Skeletal muscle cell (primary cell): Measurements from ENCODE around the gene CALN1.
A peak's percentile ranks its signal among the peaks of the same experiment; 100 is the strongest.
"Not testable (repeated sequence)": the region's sequence is repeated elsewhere in the genome, so short reads cannot be mapped to it uniquely, and the experiment has no call there.

Experiments
- DNase-seq: peaks from one replicate; pipeline ENCODE4 v3.0.0-alpha.2; 2010; ENCODE audit warnings: low read depth
- H3K4me3 ChIP-seq: 2 replicates; pipeline ENCODE4 v1.5.1; 2011; ENCODE audit warnings: low read depth, mild to moderate bottlenecking, control low read depth, low read length, moderate library complexity

Gene CALN1

GRCh38 chr7:71752171-71752935 is 659.8 kb downstream of the CALN1 start:
- H3K4me3 ChIP-seq, result no peak overlapping the region
- DNase-seq, result no peak

DNA sequence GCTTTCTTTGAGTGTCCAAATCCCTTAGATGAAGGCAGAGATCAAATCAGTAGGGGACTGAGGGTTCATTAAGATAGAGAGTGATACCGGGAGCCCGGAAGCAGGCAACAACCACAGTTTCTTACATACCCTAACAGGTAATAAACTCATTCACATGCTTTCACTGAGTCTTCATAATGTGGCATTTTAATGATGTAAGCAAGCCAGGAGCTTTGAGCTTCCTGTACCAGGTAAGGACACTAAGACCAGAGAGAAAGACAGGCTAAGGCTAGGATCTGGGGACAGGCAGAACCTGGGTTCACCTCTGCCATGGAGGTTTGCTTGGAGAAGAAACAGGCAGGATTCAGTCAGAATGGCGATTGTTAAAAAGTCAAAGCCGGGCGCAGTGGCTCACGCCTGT is 661.8 kb downstream of the CALN1 start:
- H3K4me3 ChIP-seq, result no peak overlapping the region
- no peak for DNase-seq

- DNase-seq, result no peak
Measured at GRCh38 chr7:71746006-71746405, 666.1 kb downstream of the CALN1 start.

DNA sequence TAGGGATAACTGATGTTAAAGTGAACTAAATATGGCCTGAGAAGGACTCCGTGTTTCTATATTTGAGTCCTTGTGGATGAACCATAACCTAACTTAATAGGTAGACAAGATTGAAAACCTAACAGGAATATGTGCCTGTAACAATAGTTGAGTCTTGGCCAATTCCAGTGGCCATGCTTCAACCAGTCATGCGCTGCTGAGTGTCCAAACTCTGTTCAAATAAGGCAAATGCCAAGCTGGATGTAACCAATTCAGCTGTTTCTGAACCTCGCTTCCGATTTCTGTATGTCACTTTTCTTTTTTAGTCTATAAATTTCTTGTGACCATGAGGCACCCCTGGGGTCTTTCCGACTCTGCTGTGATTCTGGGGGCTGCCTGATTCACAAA is 672.0 kb downstream of the CALN1 start:
- DNase-seq, result no peak
- H3K4me3 ChIP-seq, result no peak overlapping the region

More at GRCh38 chr7:71746006-71746405, 666.1 kb downstream of the CALN1 start:
- no peak overlapping the region for H3K4me3 ChIP-seq

DNA sequence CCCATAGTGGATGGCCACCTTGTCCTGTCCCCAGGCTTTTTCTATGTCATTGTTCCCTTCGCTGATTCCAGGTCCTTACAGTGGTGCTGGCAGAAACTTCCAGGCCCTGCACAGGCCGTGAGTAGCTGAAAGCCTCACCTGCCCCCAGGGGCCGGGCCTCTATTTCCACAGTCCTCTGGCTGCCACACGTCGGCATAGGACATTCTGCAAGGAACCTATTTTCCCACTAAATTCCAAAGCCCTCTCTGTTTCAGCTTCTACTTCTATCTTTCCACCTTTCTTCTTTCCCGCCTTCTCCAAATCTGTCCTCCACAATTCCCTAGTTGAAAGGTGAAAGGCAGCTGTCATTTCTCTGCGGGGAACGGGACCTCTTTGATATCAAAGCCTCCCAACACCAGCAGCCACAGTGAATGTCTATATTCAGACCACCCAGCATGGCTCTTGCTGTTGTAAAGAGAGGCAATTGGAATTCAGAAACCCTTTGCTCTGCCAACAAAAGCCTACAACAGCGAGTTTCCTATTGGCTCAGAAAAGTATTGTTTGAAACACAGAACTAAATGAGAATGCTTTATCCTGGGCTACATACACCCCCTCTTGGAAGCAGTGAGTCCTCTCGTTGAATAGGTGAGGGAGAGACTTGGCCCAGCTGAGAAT is 672.5 kb downstream of the CALN1 start:
- no peak for DNase-seq
- H3K4me3 ChIP-seq, result no peak overlapping the region

GRCh38 chr7:71737931-71738540 is 674.1 kb downstream of the CALN1 start:
- H3K4me3 ChIP-seq, DNase-seq: not testable (repeated sequence)

DNA sequence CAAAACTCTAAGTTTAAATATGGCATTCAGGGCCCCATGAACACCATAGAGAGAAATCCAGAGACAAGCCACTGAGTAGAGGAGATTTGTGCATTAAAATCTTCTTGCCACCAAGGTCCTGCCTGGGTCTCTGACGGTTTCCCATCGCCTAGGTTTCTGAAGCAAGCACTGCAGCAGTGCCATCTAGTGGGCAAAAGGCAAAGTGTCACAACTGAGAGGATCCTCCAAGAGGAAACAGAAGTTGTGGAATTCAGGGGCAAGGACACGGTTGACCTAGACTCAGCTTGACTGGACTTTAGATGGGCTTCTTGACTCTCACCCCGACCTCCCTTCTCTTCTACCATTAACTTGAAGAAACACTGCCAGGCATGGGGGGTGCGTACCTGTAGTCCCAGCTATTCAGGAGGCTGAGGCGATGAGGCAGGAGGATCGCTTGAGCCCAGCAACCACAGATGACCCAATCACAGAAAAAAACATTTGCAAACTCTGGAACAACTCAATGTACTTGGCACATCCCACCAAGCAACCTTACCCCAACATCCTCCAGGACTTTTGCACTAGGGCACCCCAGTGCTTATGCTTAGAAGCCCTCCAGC is 676.1 kb downstream of the CALN1 start:
- DNase-seq, result peak; percentile 23
- no peak overlapping the region for H3K4me3 ChIP-seq

GRCh38 chr7:71733107-71733870 is 678.8 kb downstream of the CALN1 start:
- no peak overlapping the region for H3K4me3 ChIP-seq
- peak; percentile 6 for DNase-seq

DNA sequence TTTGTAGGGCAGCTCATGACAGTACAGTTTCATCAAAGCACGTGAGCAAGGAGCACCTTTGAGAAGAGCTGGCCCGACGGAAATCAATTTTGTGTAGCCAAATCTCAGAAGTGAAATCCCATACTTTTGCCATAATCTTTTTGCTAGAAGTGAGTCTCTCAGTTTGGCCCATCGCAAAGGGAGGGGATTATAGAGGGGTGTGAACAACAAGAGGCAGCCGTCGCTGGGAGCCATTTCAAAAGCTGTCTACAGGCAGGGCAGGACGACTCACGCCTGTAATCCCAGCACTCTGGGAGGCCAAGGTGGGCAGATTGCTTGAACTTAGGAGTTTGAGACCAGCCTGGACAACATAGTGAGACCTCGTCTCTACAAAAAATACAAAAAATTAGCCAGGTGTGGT is 680.4 kb downstream of the CALN1 start:
- no peak overlapping the region for H3K4me3 ChIP-seq
- no peak for DNase-seq
